ENCODE data around the gene UGT1A7. TPM values are rescaled to one million over a fixed set of nuclear protein-coding genes. Genes with fewer than 3 reads are reported as not detected.

UGT1A7 gene
- polyA plus RNA-seq, 1 donor (not counting 4 experiments of a cell fraction or from before 2014, with no cell fraction given) = 0.87 TPM

GRCh38 chr2:233698740-233699139 lies 17.0 kb downstream of the UGT1A7 start:
- no peak for FAIRE-seq
- no peak for TF ChIP-seq CTCF (optimal IDR thresholded peaks at IDR 0.05 in 1 of 3, IDR thresholded peaks at IDR 0.05 in 1 of 3, conservative IDR thresholded peaks at IDR 0.05 in 1 of 3; ENCODE audit: extremely low read depth in 1 of 3, insufficient read depth in 2 of 3, low read length in 3 of 3)
- TF ChIP-seq EZH2 (IDR thresholded peaks at IDR 0.05; ENCODE audit: low read length) = no peak

GRCh38 chr2:233699424-233700027 lies 17.8 kb downstream of the UGT1A7 start:
- peak overlapping the region; percentile 63 for H3K9ac ChIP-seq (ENCODE audit: control insufficient read depth, extremely low read depth, insufficient read depth, low read length)
- H3K4me3 ChIP-seq (ENCODE audit: control insufficient read depth in 2 of 3, extremely low read depth in 1 of 3, insufficient read depth in 2 of 3, low read depth in 1 of 3, low read length in 3 of 3) = no peak overlapping the region
- no peaks in the 10 kb centered on the region for H4K20me1 ChIP-seq (ENCODE audit: control insufficient read depth, extremely low read depth, insufficient read depth, low read length)
- peaks cover 0 to 8% of the 10 kb centered on the region in 2 experiments for H3K36me3 ChIP-seq (ENCODE audit: control insufficient read depth in 2 of 2, extremely low read depth in 1 of 2, insufficient read depth in 2 of 2, low read length in 2 of 2)
- TF ChIP-seq CTCF (optimal IDR thresholded peaks at IDR 0.05 in 1 of 3, IDR thresholded peaks at IDR 0.05 in 1 of 3, conservative IDR thresholded peaks at IDR 0.05 in 1 of 3; ENCODE audit: extremely low read depth in 1 of 3, insufficient read depth in 2 of 3, low read length in 3 of 3) = no peak
- TF ChIP-seq EZH2 (IDR thresholded peaks at IDR 0.05; ENCODE audit: low read length) = no peak
- no peaks in the 10 kb centered on the region for H3K27me3 ChIP-seq (ENCODE audit: control insufficient read depth, extremely low read depth, insufficient read depth, low read length)
- H3K9me3 ChIP-seq (ENCODE audit: control insufficient read depth, low read depth, low read length) = no peaks in the 10 kb centered on the region
- DNase-seq (ENCODE audit: low read depth, low spot score) (no peak), FAIRE-seq (no peak)
- no peak overlapping the region for H2AFZ ChIP-seq (ENCODE audit: control insufficient read depth, low read length)
- H3K79me2 ChIP-seq (ENCODE audit: control insufficient read depth, insufficient read depth, low read length) = peaks cover 66% of the 10 kb centered on the region
- no peaks in the 10 kb centered on the region for H3K9me1 ChIP-seq (ENCODE audit: control insufficient read depth, extremely low read depth, insufficient read depth, low read length)
- H3K4me2 ChIP-seq (ENCODE audit: control insufficient read depth, extremely low read depth, insufficient read depth, low read depth, low read length) = peak overlapping the region; percentile 57
- peaks cover 22% of the 10 kb centered on the region for H3K4me1 ChIP-seq (ENCODE audit: control insufficient read depth, extremely low read depth, insufficient read depth, low read length)
- dilution Hi-C loops (cut with MboI; ENCODE audit: extremely low pct_ligation_motif_present, low sequenced_read_pairs) = no loop called here
- H3K27ac ChIP-seq (ENCODE audit: control insufficient read depth, insufficient read depth, low read length) = peak overlapping the region; percentile 80

More at GRCh38 chr2:233698740-233699139, 17.0 kb downstream of the UGT1A7 start:
- no peak overlapping the region for H3K4me3 ChIP-seq (ENCODE audit: control insufficient read depth in 2 of 3, extremely low read depth in 1 of 3, insufficient read depth in 2 of 3, low read depth in 1 of 3, low read length in 3 of 3)
- H3K9me1 ChIP-seq (ENCODE audit: control insufficient read depth, extremely low read depth, insufficient read depth, low read length) = no peaks in the 10 kb centered on the region
- H3K4me1 ChIP-seq (ENCODE audit: control insufficient read depth, extremely low read depth, insufficient read depth, low read length) = peaks cover 30% of the 10 kb centered on the region
- no peak overlapping the region for H3K4me2 ChIP-seq (ENCODE audit: control insufficient read depth, extremely low read depth, insufficient read depth, low read depth, low read length)
- H3K27ac ChIP-seq (ENCODE audit: control insufficient read depth, insufficient read depth, low read length) = no peak overlapping the region
- no peak overlapping the region for H2AFZ ChIP-seq (ENCODE audit: control insufficient read depth, low read length)
- H3K9ac ChIP-seq (ENCODE audit: control insufficient read depth, extremely low read depth, insufficient read depth, low read length) = no peak overlapping the region
- dilution Hi-C loops (cut with MboI; ENCODE audit: extremely low pct_ligation_motif_present, low sequenced_read_pairs) = no loop called here
- peaks cover 74% of the 10 kb centered on the region for H3K79me2 ChIP-seq (ENCODE audit: control insufficient read depth, insufficient read depth, low read length)
- H3K27me3 ChIP-seq (ENCODE audit: control insufficient read depth, extremely low read depth, insufficient read depth, low read length) = no peaks in the 10 kb centered on the region
- no peaks in the 10 kb centered on the region for H4K20me1 ChIP-seq (ENCODE audit: control insufficient read depth, extremely low read depth, insufficient read depth, low read length)
- H3K36me3 ChIP-seq (ENCODE audit: control insufficient read depth in 2 of 2, extremely low read depth in 1 of 2, insufficient read depth in 2 of 2, low read length in 2 of 2) = peaks cover 0 to 11% of the 10 kb centered on the region in 2 experiments
- DNase-seq (ENCODE audit: low read depth, low spot score) = no peak
- no peaks in the 10 kb centered on the region for H3K9me3 ChIP-seq (ENCODE audit: control insufficient read depth, low read depth, low read length)
